Left lung (tissue), 10 donors: Measurements from ENCODE around the gene RNU1-3. TPM values are rescaled to one million over a fixed set of nuclear protein-coding genes. Genes with fewer than 3 reads are reported as not detected.
"Not testable (repeated sequence)": the region's sequence is repeated elsewhere in the genome, so short reads cannot be mapped to it uniquely, and the experiment has no call there.

ENCODE experiments used
- ATAC-seq: fragments of 200-7000 bp; cut with Tn5 transposase; one replicate; pipeline ENCODE4 v1.9.1; 2020; ENCODE audit warnings: moderate library complexity
- DNase-seq, 4 donors: peaks; one replicate each; pipeline ENCODE4 v3.0.0-alpha.2; 2013 to 2020
- H3K27ac ChIP-seq, 2 donors: fragments of 200-600 bp; sonication (generic) in 1 of 2; one replicate each; pipeline versions ENCODE4 v1.5.0 to v1.8.0; 2020 to 2021
- H3K27me3 ChIP-seq, 2 donors: fragments of 200-600 bp; sonication (generic) in 1 of 2; one replicate each; pipeline versions ENCODE4 v1.5.0 to v1.8.0; 2020 to 2021
- H3K36me3 ChIP-seq, 2 donors: fragments of 200-600 bp; sonication (generic) in 1 of 2; one replicate each; pipeline versions ENCODE4 v1.5.0 to v1.8.0; 2020 to 2021
- H3K4me1 ChIP-seq, 2 donors: fragments of 200-600 bp; one replicate each; pipeline ENCODE4 v1.8.0; 2021
- H3K4me3 ChIP-seq, 2 donors: fragments of 200-600 bp; sonication (generic) in 1 of 2; one replicate each; pipeline versions ENCODE4 v1.5.0 to v1.8.0; 2020 to 2021; ENCODE audit warnings: mild to moderate bottlenecking in 1 of 2
- H3K9me3 ChIP-seq, 2 donors: fragments of 200-600 bp; sonication (generic) in 1 of 2; one replicate each; pipeline versions ENCODE4 v1.5.0 to v1.8.0; 2020 to 2021
- intact Hi-C, 2 donors: fragments of 100-400 bp; cut with DNase I; formaldehyde crosslinking; loops; one replicate each; pipeline versions ENCODE4 v1.11.2 to v1.14.2; 2022
- polyA plus RNA-seq, 6 donors: library from polyadenylated mRNA; unstranded; fragments of 120-200 nt; gene quantifications; one replicate each; pipeline ENCODE4 v1.2.1, GENCODE V29; 2013; ENCODE audit not compliant: insufficient read length in 6 of 6
- total RNA-seq, 2 donors: library from RNA; stranded (reverse); fragmentation: NEBNext Ultra II Directional; extraction: Animal tissue kit (Norgen Biotek cat#: 25700); gene quantifications; one replicate each; pipeline ENCODE4 v1.2.1, GENCODE V29; 2021
- donor health status: DM: no; HTN: yes; CAD: no.
- donor health status: DM: no; HTN: no; CAD: no.

Gene RNU1-3
- total and polyA plus RNA-seq, 8 donors, result 1.5 to 3,444 (median 2.8) TPM

DNA sequence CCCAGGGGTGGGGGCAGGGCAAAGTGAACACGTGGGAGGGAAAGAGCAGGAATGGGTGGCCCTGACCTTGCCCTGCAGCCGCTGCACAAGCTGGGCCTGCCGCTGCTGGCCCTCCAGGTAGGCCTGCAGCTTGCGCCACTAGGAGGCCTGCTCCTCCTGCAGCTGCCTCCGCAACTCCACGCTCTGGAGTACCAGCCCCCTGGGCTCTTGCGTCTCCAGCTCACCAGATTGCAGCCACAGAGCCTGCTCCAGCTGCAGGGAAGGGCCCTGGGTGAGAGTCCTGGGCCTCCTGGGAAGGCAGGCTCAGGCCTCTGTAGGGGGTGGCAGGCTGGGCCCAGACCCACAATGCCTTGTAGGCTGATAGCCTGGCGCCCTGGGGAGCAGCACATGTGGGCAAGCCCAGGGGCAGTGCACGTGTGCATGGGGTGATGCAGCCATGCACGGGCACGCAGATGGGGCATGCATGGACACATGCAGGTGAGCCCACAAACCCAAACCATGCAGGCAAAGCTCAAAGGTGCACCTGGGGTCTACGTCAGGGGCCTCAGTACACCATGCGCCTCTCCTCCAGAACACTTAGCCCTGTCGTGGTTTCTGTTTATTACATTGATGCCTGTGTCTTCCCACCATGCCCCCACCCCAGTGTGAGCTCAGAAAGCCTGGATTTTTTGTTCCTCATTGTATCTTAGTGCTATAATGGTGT lies 9.6 kb downstream of the RNU1-3 start:
- H3K27me3 ChIP-seq, H3K4me1 ChIP-seq, H3K36me3 ChIP-seq, DNase-seq, H3K27ac ChIP-seq, intact Hi-C loops, H3K4me3 ChIP-seq, H3K9me3 ChIP-seq: not testable (repeated sequence)
- ATAC-seq, result peak; percentile 46

DNA sequence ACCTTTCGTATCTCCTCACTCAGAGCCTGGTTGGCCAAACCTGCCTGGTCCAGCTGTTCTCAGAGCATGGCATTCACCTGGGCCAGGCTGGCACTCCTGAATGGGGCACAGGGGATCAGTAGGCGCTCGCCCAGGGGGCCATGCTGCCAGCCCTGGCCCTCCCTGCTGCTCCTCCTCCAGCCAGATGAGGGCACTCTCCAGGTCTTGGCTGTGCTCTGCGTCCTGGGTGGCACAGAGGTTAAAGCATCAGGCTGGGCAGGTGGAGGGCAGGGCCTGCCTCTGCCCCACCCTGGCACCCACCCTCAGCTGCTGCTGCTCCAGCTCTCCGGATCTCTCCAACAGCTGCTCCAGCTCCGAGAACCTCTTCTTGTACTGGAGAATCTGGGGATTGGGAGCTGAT lies 10.2 kb downstream of the RNU1-3 start:
- H3K9me3 ChIP-seq, H3K4me3 ChIP-seq, H3K4me1 ChIP-seq, H3K36me3 ChIP-seq, DNase-seq, H3K27ac ChIP-seq, H3K27me3 ChIP-seq, intact Hi-C loops: not testable (repeated sequence)
- ATAC-seq, result peak; percentile 59

DNA sequence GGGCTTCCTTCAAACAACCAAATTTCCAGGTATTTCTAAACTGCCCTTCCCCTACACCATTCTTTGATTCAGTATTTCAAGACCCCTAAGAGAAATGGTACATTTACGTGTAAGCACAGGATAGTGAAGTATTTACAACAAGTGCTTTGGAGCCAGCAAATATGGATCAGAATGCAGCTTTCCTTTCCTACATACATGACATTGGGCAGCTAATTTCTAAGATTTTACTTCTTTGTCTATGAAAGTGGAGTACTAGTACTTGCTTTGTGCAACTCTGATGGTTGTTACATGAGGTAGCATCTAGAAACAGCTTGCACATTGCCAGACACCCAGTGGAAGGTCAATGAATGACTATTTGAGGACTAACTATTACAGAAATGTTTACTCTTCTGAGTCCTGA lies 15.2 kb downstream of the RNU1-3 start:
- ATAC-seq, H3K27ac ChIP-seq, intact Hi-C loops, H3K36me3 ChIP-seq, H3K4me3 ChIP-seq, DNase-seq, H3K9me3 ChIP-seq, H3K4me1 ChIP-seq: not testable (repeated sequence)
- H3K27me3 ChIP-seq, result peaks cover 0 to 24% of the 10 kb centered on the region in 2 donors

DNA sequence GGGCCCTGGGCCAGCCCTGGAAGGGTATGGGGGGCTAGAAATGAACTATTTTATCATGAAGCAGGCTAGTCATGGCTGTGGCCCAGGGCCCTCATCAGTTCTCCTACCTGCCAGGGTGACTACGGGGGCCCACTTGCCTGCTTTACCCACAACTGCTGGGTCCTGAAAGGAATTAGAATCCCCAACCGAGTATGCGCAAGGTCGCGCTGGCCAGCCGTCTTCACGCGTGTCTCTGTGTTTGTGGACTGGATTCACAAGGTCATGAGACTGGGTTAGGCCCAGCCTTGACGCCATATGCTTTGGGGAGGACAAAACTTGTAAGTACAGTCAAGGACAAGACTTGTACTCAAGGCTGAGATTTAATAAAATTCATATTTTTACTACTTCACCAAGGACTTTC lies 16.8 kb downstream of the RNU1-3 start:
- H3K4me3 ChIP-seq, H3K9me3 ChIP-seq, H3K4me1 ChIP-seq, H3K27ac ChIP-seq, ATAC-seq, intact Hi-C loops, H3K36me3 ChIP-seq: not testable (repeated sequence)
- peak in 2 of 4 donors; percentile 21 to 82 for DNase-seq
- peaks cover 0 to 28% of the 10 kb centered on the region in 2 donors for H3K27me3 ChIP-seq

DNA sequence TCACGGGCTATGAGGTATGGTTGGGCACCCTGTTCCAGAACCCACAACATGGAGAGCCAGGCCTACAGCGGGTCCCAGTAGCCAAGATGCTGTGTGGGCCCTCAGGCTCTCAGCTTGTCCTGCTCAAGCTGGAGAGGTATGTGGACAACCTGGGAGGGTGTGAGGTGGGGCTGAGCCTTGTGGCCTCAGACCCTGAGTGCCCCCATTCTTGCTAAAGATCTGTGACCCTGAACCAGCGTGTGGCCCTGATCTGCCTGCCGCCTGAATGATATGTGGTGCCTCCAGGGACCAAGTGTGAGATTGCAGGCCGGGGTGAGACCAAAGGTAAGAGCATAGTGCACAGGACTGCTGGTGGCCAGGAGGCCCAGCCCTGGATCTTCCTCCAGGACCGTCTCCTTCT lies 17.4 kb downstream of the RNU1-3 start:
- Histone ChIP-seq H3K27me3 (peaks cover 0 to 28% of the 10 kb centered on the region in 2 donors), H3K4me1 (peaks cover 5 to 11% of the 10 kb centered on the region in 2 donors)
- H3K4me3 ChIP-seq, H3K27ac ChIP-seq, intact Hi-C loops, H3K36me3 ChIP-seq, ATAC-seq, H3K9me3 ChIP-seq: not testable (repeated sequence)
- peak in 2 of 4 donors; percentile 30 to 63 for DNase-seq

DNA sequence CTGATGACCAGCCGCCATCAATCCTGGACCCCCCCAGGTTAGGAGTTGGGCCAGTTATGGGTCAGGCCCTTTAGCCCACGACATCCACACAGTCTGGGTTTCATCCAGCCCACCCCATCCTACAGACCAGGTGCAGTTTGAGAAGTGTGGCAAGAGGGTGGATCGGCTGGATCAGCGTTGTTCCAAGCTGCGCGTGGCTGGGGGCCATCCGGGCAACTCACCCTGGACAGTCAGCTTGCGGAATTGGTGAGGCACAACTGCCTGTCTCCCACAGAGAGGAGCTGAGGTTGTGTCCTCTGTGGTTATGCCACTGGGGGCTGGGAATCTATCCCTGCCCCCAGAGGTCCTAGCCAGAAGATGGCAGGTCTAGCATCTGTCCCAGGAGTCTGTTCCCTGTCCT lies 18.0 kb downstream of the RNU1-3 start:
- ATAC-seq, H3K27ac ChIP-seq, H3K4me3 ChIP-seq, H3K9me3 ChIP-seq, H3K36me3 ChIP-seq, intact Hi-C loops: not testable (repeated sequence)
- Histone ChIP-seq H3K4me1 (peaks cover 8 to 16% of the 10 kb centered on the region in 2 donors), H3K27me3 (peaks cover 0 to 28% of the 10 kb centered on the region in 2 donors)
- DNase-seq, result peak in 1 of 4 donors; percentile 19

DNA sequence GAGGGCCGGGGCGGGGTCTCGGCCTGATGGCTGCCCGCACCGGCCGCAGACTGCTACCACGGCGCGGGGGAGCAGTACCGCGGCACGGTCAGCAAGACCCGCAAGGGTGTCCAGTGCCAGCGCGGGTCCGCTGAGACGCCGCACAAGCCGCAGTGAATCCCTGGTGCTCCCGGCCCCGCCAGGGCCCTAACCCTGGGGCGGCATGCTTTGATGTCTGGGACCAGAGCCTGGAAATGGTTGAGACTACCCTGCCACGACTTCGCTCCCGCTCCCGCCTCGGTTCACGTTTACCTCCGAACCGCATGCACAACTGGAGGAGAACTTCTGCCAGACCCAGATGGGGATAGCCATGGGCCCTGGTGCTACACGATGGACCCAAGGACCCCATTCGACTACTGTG lies 18.5 kb downstream of the RNU1-3 start:
- intact Hi-C loops, ATAC-seq, H3K27ac ChIP-seq, H3K36me3 ChIP-seq, H3K4me3 ChIP-seq, H3K9me3 ChIP-seq: not testable (repeated sequence)
- peaks cover 0 to 28% of the 10 kb centered on the region in 2 donors for H3K27me3 ChIP-seq
- H3K4me1 ChIP-seq, result peaks cover 13 to 21% of the 10 kb centered on the region in 2 donors
- DNase-seq, result peak in 2 of 4 donors; percentile 19 to 30

DNA sequence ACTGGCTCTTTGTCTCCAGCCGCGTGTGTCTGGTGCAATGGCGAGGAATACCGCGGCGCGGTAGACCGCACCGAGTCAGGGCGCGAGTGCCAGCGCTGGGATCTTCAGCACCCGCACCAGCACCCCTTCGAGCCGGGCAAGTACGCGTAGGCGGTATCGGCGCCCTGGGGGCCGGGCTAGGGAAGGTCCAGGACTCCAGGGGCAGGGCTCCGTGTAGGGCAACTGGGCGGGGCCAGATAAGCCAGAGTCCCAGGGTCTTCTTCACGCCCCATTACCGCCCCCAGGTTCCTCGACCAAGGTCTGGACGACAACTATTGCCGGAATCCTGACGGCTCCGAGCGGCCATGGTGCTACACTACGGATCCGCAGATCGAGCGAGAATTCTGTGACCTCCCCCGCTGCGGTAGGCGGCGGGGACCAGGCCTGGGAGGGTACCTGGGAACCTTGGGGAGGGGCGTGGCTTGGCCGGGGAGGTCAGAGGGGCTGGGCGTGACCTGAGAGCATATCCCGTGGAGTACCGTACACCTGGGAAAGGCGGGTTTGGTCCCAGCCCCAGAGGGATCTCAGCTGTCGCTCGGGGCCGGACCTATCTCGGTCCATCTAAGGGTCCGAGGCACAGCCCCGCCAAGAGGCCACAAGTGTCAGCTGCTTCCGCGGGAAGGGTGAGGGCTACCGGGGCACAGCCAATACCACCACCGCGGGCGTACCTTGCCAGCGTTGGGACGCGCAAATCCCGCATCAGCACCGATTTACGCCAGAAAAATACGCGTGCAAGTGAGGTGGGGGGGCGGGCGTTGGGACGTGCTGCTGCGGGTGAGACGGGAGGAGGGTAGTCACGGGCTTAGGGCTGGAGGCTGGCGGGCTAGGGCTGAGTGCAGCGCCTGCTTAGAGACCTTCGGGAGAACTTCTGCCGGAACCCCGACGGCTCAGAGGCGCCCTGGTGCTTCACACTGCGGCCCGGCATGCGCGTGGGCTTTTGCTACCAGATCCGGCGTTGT lies 19.3 kb downstream of the RNU1-3 start:
- Histone ChIP-seq H3K4me3 (peak overlapping the region in 1 of 2 donors; percentile 27), H3K4me1 (peaks cover 20 to 29% of the 10 kb centered on the region in 2 donors), H3K27me3 (peaks cover 0 to 28% of the 10 kb centered on the region in 2 donors)
- DNase-seq, result peak in 2 of 4 donors; percentile 32 to 75
- peak; percentile 77 for ATAC-seq
- intact Hi-C loops, H3K9me3 ChIP-seq, H3K27ac ChIP-seq, H3K36me3 ChIP-seq: not testable (repeated sequence)

DNA sequence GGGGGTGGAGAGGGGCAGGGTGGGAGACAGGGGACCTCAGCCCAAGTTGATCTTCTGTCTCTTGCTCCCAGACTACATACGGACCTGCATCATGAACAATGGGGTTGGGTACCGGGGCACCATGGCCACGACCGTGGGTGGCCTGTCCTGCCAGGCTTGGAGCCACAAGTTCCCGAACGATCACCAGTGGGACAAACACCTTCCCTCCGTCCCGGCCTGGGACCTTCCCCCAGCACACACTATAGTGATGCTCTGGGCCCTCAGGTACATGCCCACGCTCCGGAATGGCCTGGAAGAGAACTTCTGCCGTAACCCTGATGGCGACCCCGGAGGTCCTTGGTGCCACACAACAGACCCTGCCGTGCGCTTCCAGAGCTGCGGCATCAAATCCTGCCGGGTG lies 20.0 kb downstream of the RNU1-3 start:
- intact Hi-C loops, H3K27ac ChIP-seq, H3K36me3 ChIP-seq, H3K4me3 ChIP-seq, ATAC-seq, H3K9me3 ChIP-seq: not testable (repeated sequence)
- Histone ChIP-seq H3K4me1 (peaks cover 20 to 37% of the 10 kb centered on the region in 2 donors), H3K27me3 (peaks cover 0 to 28% of the 10 kb centered on the region in 2 donors)
- DNase-seq, result peak in 1 of 4 donors; percentile 28

DNA sequence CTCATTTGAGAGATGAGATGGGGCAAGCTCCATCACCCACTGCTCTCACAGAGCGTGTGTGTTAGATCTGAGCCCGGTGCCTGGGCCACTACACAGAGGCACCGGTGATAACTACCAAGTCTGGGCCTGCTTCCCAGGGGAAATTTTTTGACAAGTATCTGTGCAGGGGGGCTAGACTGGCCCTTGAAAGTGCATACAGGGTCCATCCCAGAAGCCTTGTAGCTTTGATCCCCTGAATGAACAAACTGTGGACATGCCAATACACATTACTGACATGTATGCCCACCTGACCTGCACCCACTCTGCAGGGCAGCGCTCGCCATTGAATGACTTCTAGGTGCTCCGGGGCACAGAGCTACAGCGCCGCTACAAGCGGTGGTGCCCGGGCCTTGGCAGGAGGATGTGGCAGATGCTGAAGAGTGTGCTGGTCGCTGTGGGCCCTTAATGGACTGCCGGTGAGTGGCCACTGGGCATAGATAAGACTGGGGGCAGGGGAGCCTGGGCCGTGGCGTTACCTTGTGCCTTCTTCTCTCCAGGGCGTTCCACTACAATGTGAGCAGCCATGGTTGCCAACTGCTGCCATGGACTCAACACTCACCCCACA lies 20.6 kb downstream of the RNU1-3 start:
- DNase-seq, result peak in 2 of 4 donors; percentile 33 to 84
- intact Hi-C loops, result not testable (repeated sequence)

DNA sequence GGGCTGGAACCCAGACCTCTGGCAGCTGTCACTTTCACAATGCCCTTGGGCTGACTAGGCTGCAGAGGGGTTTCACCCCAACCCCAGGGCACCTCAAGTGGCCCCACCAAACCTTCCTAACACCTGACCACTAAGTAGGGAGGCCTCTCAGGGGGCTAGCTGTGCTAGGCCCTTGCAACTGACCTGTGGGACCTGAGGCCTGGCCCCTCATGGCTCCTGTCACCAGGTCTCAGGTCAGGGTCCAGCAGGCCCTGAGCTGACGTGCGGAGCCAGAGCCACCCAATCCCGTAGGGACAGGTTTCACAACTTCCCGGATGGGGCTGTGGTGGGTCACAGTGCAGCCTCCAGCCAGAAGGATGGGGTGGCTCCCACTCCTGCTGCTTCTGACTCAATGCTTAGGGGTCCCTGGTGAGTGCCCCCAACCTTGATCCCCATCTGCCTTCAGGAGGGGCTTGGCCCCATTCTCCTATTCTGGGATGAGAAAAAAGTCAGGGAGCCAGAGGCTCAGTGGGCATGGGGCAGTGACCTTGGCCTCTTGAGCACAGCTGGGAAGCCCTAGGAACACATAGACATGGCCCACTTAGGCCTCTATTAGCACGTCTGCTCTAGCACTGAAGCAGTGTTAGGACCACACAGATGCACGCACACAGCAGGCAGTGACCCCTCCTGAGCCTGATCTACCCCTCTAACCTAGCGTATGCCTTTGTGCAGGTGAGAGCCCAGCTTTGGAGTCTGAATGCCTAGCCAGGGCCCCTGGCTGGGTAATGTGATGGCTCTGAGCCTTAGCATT lies 21.3 kb downstream of the RNU1-3 start:
- peak overlapping the region; percentile 71 to 78 for H3K27ac ChIP-seq
- peak in 2 of 4 donors; percentile 43 to 84 for DNase-seq
- peaks cover 0 to 28% of the 10 kb centered on the region in 2 donors for H3K27me3 ChIP-seq
- peaks cover 20 to 37% of the 10 kb centered on the region in 2 donors for H3K4me1 ChIP-seq
- H3K4me3 ChIP-seq, result peak overlapping the region; percentile 60 to 74
- H3K9me3 ChIP-seq, H3K36me3 ChIP-seq, ATAC-seq, intact Hi-C loops: not testable (repeated sequence)

More for the DNA sequence above, 20.6 kb downstream of the RNU1-3 start:
- not testable (repeated sequence) for ATAC-seq, H3K4me3 ChIP-seq, H3K27ac ChIP-seq, H3K36me3 ChIP-seq, H3K9me3 ChIP-seq
- Histone ChIP-seq H3K4me1 (peaks cover 20 to 37% of the 10 kb centered on the region in 2 donors), H3K27me3 (peaks cover 0 to 28% of the 10 kb centered on the region in 2 donors)
